RWPE1 (cell line): ENCODE results near the gene S100A14.
A peak's percentile ranks its signal among the peaks of the same experiment; 100 is the strongest.

Experiments
- CTCF ChIA-PET: fragments of 350-600 bp; sonication (Branson Sonifier 250); formaldehyde crosslinking; extraction: SDS; loops from one replicate; lab custom pipeline; 2021; lab: Yijun Ruan, JAX
- POLR2A ChIA-PET: fragments of 400-600 bp; formaldehyde crosslinking; extraction: SDS; loops from one replicate; lab custom pipeline; 2020; ENCODE audit warnings: antibody characterized with exemption; ENCODE audit not compliant: low non-redundant PET; lab: Yijun Ruan, JAX
- DNase-seq: peaks from one replicate; pipeline ENCODE4 v3.0.0; 2012; ENCODE audit warnings: low spot score
- H3K27ac ChIP-seq: fragments of 450-650 bp; 2 replicates; pipeline ENCODE4 v1.5.1; 2017
- TF ChIP-seq, protein P1 (sequence below): fragments of 450-650 bp; conservative IDR thresholded peaks from 2 replicates; pipeline ENCODE4 v1.5.1; 2017; ENCODE audit warnings: low read depth, mild to moderate bottlenecking

Gene S100A14

DNA sequence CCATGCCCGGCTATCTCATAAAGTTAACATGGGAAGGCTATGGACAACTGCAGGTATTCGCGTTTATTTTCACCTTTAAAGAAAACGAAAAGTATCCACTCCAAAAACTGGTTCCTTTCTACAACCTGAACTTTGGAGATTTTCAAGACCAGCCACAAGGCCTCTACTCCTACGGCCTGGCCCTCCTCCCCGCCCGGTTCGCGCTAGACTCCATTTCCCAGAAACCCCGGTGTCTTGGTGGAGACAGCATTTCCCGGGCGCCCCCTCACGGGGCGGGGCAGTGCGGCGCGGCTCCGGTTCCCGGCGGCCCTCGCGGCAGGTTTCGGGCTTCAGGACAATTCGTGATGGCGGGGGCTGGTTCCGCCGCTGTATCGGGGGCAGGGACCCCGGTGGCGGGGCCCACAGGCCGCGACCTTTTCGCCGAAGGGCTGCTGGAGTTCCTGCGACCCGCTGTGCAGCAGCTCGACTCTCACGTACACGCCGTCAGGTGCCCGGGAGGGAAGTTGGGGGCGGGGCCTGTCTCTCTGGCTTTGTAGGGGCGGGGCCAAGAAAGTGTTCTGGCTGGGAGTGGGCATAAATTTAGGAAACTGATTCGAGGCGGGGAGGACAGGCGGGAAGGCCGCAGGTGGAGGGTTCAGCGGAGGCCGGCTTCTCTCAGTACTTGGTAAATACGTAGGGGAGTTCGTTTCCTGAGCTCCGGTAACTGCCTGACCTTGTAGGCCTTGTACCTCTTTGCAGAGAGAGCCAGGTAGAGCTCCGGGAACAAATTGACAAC is 42.5 kb upstream of the S100A14 start, which contains the start of gene SNAPIN:
Gene SNAPIN, plus strand, starts transcription at position 304 of the 775 bp plus-strand sequence. Its CDS starts 41 bp downstream, at position 345.
- DNase-seq = peak; percentile 91
- TF ChIP-seq, protein P1, sequence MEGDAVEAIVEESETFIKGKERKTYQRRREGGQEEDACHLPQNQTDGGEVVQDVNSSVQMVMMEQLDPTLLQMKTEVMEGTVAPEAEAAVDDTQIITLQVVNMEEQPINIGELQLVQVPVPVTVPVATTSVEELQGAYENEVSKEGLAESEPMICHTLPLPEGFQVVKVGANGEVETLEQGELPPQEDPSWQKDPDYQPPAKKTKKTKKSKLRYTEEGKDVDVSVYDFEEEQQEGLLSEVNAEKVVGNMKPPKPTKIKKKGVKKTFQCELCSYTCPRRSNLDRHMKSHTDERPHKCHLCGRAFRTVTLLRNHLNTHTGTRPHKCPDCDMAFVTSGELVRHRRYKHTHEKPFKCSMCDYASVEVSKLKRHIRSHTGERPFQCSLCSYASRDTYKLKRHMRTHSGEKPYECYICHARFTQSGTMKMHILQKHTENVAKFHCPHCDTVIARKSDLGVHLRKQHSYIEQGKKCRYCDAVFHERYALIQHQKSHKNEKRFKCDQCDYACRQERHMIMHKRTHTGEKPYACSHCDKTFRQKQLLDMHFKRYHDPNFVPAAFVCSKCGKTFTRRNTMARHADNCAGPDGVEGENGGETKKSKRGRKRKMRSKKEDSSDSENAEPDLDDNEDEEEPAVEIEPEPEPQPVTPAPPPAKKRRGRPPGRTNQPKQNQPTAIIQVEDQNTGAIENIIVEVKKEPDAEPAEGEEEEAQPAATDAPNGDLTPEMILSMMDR = no peak
- H3K27ac ChIP-seq = peak within 1 kb of the TSS; percentile 88
- CTCF ChIA-PET = no interaction called here
- POLR2A ChIA-PET = interaction anchor here (0.9 kb wide), 1 partner anchor 25 kb away, joined by 4 read pairs; the partner anchor contains the start of gene CHTOP

GRCh38 chr1:153655333-153655732 is 39.2 kb upstream of the S100A14 start:
- H3K27ac ChIP-seq = no peak overlapping the region
- ChIA-PET CTCF (no interaction called here), POLR2A (no interaction called here)
- no peak for DNase-seq
- TF ChIP-seq, protein P1 = no peak

- TF ChIP-seq, protein P1 = no peak
- DNase-seq = peak; percentile 44
- ChIA-PET POLR2A (interaction anchor here (1.0 kb wide), 1 partner anchor 26 kb away, joined by 3 read pairs; no protein-coding TSS in a partner anchor), CTCF (no interaction called here)
- H3K27ac ChIP-seq = peak overlapping the region; percentile 50; the same call in 1 of the 2 replicates
Measured at GRCh38 chr1:153652805-153653500, 36.8 kb upstream of the S100A14 start.

DNA sequence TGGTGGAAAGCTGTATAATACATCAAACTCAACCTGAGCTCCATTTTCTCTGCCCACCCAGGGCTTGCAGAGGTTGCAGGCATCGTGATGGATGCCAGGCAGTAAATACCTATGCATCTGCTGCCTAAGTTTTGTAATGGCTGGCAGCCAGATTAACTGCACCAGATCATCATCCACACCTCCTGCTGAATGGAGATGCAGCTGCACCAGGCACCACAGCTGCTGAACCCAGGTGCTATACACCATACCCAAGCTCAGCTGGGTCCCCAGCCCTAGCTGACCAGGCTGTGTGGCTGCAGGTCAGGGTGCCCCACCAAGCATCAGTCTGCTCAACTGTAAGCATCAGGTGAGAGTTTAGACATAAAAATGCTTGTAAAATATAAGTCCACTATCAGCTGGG is 35.6 kb upstream of the S100A14 start:
- TF ChIP-seq, protein P1 = no peak
- H3K27ac ChIP-seq = no peak overlapping the region
- POLR2A ChIA-PET = interaction anchor here (0.6 kb wide), 1 partner anchor 12 kb away, joined by 3 read pairs; no protein-coding TSS in a partner anchor
- DNase-seq = no peak
- CTCF ChIA-PET = no interaction called here

DNA sequence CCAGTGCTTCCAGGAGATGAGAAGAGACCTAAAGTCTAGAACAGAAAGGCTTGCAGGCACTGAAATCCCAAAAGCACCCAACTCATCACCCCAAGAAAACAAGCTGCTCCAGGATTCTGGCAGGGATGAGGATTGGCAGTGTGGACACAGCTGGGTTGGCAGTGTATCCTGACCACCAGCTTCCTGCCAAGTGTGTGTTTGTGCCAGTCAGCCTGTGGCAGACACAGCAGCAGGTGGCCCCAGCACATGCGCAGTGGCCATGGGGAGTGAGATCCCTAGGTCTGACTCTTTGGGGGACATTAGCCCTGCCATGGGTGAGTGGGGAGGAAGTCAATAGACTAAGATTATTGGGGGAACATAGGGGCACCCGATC is 33.7 kb upstream of the S100A14 start:
- CTCF ChIA-PET = interaction anchor here (0.5 kb wide), 1 partner anchor 34 kb away, joined by 3 read pairs; the partner anchor contains the start of gene S100A14
- peak overlapping the region; percentile 44 for H3K27ac ChIP-seq
- POLR2A ChIA-PET = no interaction called here
- TF ChIP-seq, protein P1 = no peak
- no peak for DNase-seq

DNA sequence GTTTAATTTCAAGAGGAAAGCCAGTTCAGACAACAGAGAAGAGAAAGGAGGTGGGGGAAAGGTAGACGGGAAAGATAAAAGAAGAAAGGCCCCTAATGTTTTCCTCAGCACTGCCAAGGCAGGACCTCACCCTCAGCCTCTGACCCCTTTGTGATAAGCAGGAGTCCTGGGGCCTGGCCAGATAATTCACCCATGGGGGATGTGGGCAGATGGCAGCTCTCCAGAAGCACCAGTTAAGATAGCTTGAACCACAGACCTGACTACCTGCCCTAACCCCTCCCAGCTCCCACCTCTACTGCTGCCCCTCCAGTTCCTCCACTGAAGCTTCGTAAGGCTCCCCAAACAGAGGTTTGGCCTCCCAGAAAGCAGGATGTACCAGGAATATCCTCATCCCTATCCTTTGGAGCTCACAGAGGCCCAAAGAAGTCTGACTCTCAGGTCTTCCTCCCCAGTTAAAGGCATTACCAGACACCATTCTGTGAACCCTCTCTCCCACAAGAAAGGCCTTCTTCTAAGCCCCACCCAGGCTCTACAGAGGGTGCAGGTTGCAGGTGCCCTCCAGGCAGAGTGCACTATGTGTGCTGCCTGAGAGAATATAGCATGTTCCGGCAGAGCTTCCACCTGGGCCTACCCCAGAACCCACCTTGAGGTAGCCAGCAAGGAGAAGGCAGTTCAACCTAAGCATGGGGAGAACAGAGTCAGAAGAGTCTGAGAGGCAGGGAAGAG is 33.2 kb upstream of the S100A14 start:
- TF ChIP-seq, protein P1 = no peak
- POLR2A ChIA-PET = no interaction called here
- CTCF ChIA-PET = interaction anchor here (0.5 to 0.6 kb wide), 2 partner anchors 33 to 96 kb away, joined by 3 to 5 read pairs; partner anchors contain the start of gene S100A14
- DNase-seq = no peak
- H3K27ac ChIP-seq = peak overlapping the region; percentile 44
